Kidney (tissue), 14 donors: ENCODE results near the gene EMP1. TPM values are rescaled to one million over a fixed set of nuclear protein-coding genes. Genes with fewer than 3 reads are reported as not detected.

Experiments
- DNase-seq, 5 donors: peaks; one replicate each; pipeline ENCODE4 v3.0.0-alpha.2; 2013 to 2020
- FAIRE-seq: peaks from 2 replicates; lab custom pipeline; 2012; peaks lifted over from hg19 to GRCh38; lab: Jason Lieb, UNC
- H3K27ac ChIP-seq, 2 donors: one replicate each; pipeline ENCODE4 v1.7.0; 2013; ENCODE audit warnings: low read depth in 2 of 2, low read length in 2 of 2, inconsistent platforms in 1 of 2
- H3K27me3 ChIP-seq: one replicate; pipeline ENCODE4 v1.7.1; 2013; ENCODE audit warnings: low read length, inconsistent platforms; ENCODE audit not compliant: control insufficient read depth, insufficient read depth
- H3K36me3 ChIP-seq, 3 donors: one replicate each; pipeline versions ENCODE4 v1.7.0 to v1.7.1; 2013; ENCODE audit warnings: low read length in 3 of 3, control low read depth in 1 of 3, inconsistent platforms in 1 of 3; ENCODE audit not compliant: insufficient read depth in 3 of 3, control insufficient read depth in 2 of 3
- H3K4me1 ChIP-seq, 3 donors: one replicate each; pipeline versions ENCODE4 v1.7.0 to v1.7.1; 2013; ENCODE audit warnings: low read length in 3 of 3, inconsistent platforms in 1 of 3, low read depth in 1 of 3; ENCODE audit not compliant: control insufficient read depth in 2 of 3, insufficient read depth in 2 of 3
- H3K4me3 ChIP-seq, 3 donors: one replicate each; pipeline versions ENCODE4 v1.7.0 to v1.8.1; 2013; ENCODE audit warnings: low read length in 3 of 3, control low read depth in 1 of 3, inconsistent platforms in 1 of 3
- H3K9ac ChIP-seq, 3 donors: one replicate each; pipeline versions ENCODE4 v1.7.0 to v1.7.1; 2013; ENCODE audit warnings: low read length in 3 of 3, control low read depth in 1 of 3, inconsistent platforms in 1 of 3
- H3K9me3 ChIP-seq, 3 donors: one replicate each; pipeline versions ENCODE4 v1.7.0 to v1.7.1; 2013; ENCODE audit warnings: low read length in 3 of 3, control low read depth in 1 of 3, inconsistent platforms in 1 of 3; ENCODE audit not compliant: control insufficient read depth in 2 of 3, insufficient read depth in 1 of 3
- intact Hi-C: fragments of 100-400 bp; cut with DNase I; formaldehyde crosslinking; loops from one replicate; pipeline ENCODE4 v1.11.1; 2022
- polyA plus RNA-seq: library from polyadenylated mRNA; stranded (reverse); fragments of 350-450 nt; fragmentation: Illumina TruSeq; extraction: RNeasy Lipid Tissue Mini Kit (QIAGEN cat#74804); gene quantifications from one replicate; pipeline ENCODE4 v1.2.3, GENCODE V29; 2014; ENCODE audit warnings: low read depth, low replicate concordance; ENCODE audit not compliant: insufficient read depth
- total RNA-seq: library from RNA; stranded (reverse); fragmentation: NEBNext Ultra II Directional; extraction: Animal tissue kit (Norgen Biotek cat#: 25700); gene quantifications from one replicate; pipeline ENCODE4 v1.2.1, GENCODE V29; 2021
- TF ChIP-seq, protein P1 (sequence below): IDR thresholded peaks from 3 replicates; pipeline ENCODE4 v1.5.1; 2012; ENCODE audit warnings: mild to moderate bottlenecking, moderate library complexity, borderline replicate concordance; ENCODE audit not compliant: insufficient read depth; ENCODE audit errors: extremely low read depth
- donor health status: control.
- donor health status: control.
- donor health status: control.
- donor health status: control.
- donor health status: control.
- donor health status: DM: yes; HTN: yes; CAD: no.
- donor health status: Normal renal cell carcinoma (clear cell type).

EMP1 gene
- total and polyA plus RNA-seq, 2 donors from 2014 or later, result 45.1 to 431 TPM

DNA sequence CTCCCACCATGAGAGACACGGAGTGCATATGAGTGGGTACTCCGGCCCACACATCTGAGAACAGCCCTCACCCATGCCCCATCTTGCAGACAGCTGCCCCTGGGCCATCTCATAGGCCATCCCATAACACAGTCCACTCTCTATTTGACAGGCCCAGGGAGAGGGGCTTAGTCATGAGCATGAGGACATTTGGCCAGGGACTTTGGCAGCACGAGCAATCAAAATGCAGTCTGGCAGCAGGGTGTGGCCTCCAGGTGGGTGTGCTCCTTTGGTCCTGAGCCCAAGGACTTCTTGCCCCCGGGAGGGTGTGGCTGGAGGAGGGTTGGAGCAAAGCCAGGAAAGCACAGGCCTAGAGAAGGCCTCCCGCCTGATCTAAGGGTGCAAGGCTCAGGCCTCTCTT, 25.6 kb downstream of the EMP1 start:
- no peak overlapping the region for H3K9ac ChIP-seq
- FAIRE-seq, result no peak
- intact Hi-C loops, result no loop called here
- H3K36me3 ChIP-seq, result no peaks in the 10 kb centered on the region
- H3K27ac ChIP-seq, result no peak overlapping the region
- TF ChIP-seq, protein P1, sequence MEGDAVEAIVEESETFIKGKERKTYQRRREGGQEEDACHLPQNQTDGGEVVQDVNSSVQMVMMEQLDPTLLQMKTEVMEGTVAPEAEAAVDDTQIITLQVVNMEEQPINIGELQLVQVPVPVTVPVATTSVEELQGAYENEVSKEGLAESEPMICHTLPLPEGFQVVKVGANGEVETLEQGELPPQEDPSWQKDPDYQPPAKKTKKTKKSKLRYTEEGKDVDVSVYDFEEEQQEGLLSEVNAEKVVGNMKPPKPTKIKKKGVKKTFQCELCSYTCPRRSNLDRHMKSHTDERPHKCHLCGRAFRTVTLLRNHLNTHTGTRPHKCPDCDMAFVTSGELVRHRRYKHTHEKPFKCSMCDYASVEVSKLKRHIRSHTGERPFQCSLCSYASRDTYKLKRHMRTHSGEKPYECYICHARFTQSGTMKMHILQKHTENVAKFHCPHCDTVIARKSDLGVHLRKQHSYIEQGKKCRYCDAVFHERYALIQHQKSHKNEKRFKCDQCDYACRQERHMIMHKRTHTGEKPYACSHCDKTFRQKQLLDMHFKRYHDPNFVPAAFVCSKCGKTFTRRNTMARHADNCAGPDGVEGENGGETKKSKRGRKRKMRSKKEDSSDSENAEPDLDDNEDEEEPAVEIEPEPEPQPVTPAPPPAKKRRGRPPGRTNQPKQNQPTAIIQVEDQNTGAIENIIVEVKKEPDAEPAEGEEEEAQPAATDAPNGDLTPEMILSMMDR, result no peak
- H3K9me3 ChIP-seq, result no peaks in the 10 kb centered on the region
- no peak overlapping the region for H3K4me3 ChIP-seq
- peak in 1 of 5 donors; percentile 86 for DNase-seq
- no peaks in the 10 kb centered on the region for H3K4me1 ChIP-seq
- no peaks in the 10 kb centered on the region for H3K27me3 ChIP-seq

DNA sequence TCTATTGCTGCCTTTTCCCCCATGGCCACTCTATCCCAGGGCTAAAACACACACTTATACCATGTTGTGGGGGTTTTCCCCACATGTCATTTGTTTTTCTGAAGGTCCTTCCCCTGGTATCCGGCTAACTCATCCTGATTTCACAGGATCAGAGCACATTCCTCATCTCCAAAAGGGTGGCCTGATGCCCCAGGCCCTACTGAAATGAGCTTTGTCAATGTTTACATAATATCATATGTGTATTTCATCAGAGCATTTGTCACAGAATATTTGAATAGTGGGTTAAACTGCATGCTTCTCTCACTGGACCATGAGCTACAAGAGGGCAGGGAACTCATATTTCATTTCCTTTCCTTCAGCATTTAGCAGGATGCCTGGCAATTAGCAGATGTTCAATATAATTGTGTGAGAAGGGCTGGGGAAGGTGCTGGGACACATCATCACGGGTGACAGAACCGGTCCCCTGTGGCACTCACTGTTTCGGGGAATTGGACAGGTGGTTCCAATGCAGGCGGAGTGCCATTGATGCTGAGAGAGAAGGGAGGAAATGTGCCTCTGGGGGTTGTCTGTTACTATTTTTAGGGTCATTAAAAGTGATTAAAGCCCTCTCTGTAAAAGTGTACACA, 26.8 kb downstream of the EMP1 start:
- intact Hi-C loops, result no loop called here
- FAIRE-seq, result no peak
- H3K9ac ChIP-seq, result no peak overlapping the region

DNA sequence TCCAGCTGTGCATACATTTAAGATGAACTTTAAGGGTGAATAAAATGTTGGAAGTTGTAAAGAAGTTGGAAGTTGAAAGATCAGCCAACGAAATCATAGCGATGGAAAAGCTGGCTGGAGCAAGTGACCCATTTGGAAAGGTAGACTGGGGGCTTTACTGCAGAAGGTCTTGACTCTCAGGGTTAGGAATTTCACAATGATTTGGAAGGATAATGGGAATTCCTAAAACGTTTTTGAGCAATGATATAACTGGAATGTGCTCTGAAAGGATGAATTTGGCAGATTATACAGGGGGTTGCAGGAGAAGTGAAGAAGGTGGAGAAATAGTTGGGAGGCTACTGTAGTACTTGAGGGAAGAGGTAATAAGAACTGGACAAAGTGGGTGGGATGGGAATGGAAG, 27.4 kb downstream of the EMP1 start:
- Histone ChIP-seq H3K4me3 (no peak overlapping the region), H3K36me3 (no peaks in the 10 kb centered on the region), H3K27me3 (no peaks in the 10 kb centered on the region), H3K9ac (no peak overlapping the region), H3K9me3 (no peaks in the 10 kb centered on the region), H3K4me1 (no peaks in the 10 kb centered on the region), H3K27ac (no peak overlapping the region)
- TF ChIP-seq, protein P1, result no peak
- FAIRE-seq (no peak), DNase-seq (no peak)
- intact Hi-C loops, result no loop called here

More for the DNA sequence above, 26.8 kb downstream of the EMP1 start:
- TF ChIP-seq, protein P1, result no peak
- Histone ChIP-seq H3K27ac (no peak overlapping the region), H3K36me3 (no peaks in the 10 kb centered on the region), H3K4me1 (no peaks in the 10 kb centered on the region), H3K27me3 (no peaks in the 10 kb centered on the region), H3K4me3 (no peak overlapping the region), H3K9me3 (no peaks in the 10 kb centered on the region)
- DNase-seq, result peak in 1 of 5 donors; percentile 3

DNA sequence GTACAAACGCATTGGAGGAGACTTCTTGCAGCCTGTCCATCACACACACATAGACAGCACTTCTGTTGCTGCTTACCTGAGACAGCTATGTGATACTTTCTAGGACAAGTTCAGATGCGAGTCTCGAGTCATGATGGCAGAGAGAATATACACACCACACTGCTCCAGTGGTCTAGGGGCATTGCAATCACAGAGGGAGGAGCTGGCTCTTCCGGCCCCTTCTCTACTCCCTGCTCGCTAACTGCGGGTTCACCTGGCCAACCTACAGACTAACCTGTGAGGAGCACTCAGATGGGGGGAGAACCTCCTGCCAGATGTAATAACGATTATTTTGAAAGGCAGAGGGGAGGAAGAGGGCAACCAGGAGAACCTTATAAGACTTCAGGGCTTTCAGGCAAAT, 30.7 kb downstream of the EMP1 start:
- Histone ChIP-seq H3K36me3 (no peaks in the 10 kb centered on the region), H3K4me3 (no peak overlapping the region), H3K9ac (no peak overlapping the region), H3K27me3 (no peaks in the 10 kb centered on the region), H3K4me1 (no peaks in the 10 kb centered on the region), H3K27ac (no peak overlapping the region), H3K9me3 (no peaks in the 10 kb centered on the region)
- DNase-seq, result no peak
- TF ChIP-seq, protein P1, result no peak
- intact Hi-C loops, result no loop called here
- FAIRE-seq, result no peak
